Stimulated activated CD4-positive, alpha-beta T cell treated with anti-CD3 and anti-CD28 coated beads, Interleukin-1b, Interleukin-23, amount 100 ng/mL, for 1 hour (primary cell): ENCODE measurements around the gene APRT.
A peak's percentile ranks its signal among the peaks of the same experiment; 100 is the strongest.

ENCODE experiments used
- DNase-seq, 2 donors: peaks; one replicate each; pipeline ENCODE4 v3.0.0-alpha.2; 2020; ENCODE audit warnings: low read depth in 2 of 2

The APRT gene

DNA sequence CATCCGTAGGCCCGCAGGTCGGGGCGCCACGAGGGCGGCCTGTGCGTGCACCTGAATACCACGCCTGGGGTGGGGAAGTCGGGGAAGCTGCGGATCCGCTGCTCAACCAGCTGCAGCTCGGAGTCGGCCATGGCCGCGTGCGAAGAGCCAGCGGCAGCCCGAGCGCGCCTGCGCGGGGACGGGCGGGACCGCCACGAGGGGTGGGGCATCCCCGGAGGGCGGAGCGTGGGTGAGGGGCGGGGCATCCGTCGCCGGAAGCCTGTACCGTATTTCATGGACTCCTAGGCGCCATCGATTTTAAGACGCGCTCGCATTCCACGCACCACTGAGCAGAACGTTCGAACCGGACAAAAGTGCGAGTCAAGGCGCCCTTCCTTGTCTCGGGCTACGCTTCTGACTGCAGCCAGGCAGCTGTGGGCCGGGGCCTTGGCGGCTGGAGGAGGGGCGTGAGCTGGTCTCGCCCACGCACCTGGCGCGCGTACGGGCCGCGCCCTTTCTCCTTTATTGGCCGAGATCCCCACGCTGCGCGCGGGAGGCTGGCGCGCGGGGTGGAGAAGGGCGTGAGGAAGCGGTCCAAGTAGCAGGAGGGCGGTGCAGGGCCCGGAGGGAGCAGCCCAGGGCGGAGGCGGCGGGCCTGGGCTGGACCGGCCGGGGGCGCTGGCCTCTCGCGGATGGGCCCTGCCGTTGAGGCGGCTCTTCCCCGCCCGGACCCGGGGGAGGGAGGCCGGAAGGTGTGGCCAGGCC, at the start of gene APRT:
APRT (minus strand) TSS at position 160 of the 744 bp plus-strand sequence; CDS start at position 131, 29 bp downstream.
- peak; percentile 96 to 99 for DNase-seq

DNA sequence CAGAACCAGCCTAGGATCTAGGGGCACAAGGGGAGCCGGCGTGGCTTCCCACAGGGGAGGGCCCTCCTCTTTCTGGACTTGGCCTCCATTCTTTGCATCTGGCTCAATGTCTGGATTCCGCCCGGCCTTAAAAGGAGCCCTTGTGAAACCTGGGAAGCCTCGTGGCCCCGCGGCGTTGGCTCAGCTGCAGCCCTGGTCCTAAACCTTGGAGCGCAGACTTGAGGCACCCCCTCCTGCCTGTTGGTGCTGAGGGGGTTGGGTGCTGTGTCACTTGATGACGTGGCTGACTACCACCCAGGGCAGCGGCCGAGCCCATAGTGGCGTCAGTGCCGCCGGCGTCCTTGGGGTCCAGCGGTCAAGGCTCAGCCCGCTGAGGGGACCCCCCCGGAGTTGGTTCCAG, 49.6 kb upstream of the APRT start:
- no peak for DNase-seq

DNA sequence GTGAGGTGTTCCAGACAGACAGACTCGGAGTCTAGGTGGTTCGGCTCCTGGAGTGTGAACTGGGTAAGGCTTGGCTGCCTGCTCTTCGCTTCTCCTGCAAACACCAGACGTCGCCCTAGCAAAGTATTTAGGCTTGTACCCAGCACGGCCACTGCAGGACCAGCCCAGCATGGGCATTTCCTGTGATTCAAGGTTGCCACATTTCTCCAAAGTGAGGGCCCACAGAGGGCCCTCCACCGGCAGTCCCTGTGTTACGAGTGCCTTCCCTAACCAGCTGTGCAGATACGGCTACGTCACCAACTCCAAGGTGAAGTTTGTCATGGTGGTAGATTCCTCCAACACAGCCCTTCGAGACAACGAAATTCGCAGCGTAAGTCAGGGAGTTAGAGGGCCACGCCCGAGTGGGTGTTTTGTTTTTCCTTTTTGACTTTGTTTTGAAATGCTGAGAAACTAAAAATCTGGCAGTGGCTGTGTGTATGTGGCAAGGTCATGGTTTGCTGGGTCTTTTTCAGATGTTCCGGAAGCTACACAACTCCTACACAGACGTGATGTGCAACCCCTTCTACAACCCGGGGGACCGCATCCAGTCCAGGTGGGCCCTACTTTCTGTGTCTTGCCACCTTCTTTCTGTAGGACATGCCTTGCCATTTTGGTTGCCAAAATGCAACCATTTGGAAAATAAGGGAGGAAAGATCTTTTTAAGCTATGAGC, 47.8 kb upstream of the APRT start:
- DNase-seq = no peak

DNA sequence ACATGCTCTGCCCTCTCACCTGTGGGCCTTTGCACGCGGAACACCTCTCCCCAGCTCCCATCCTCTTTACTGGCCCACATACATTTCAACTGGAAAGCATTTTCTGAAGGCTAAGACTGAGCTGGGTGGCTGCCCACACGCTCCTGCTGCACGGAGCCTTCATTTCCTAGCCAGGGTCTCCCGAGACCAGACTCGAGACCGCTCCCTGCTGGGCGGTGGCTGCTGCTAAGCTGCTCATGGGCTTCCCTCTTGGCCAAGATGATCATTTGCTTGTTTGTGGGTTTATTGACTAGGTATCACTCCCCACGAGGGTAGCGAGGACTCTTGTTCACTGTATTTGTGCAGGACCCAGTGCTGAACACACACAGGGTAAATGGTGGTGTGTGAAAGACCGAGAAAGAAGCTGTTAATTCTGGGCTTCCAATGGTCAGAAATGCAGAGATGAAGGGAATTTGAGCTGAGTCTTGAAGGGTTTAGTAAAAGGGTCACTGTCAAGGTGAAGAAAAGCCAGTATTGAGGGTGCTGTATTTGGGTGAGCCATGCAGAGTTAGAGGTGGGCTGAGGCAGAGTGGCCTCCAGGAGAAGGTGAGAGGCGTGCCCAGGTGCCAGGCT, 46.1 kb upstream of the APRT start:
- DNase-seq = peak; percentile 26 to 56

- peak; percentile 98 to 99 for DNase-seq
These were observed 45.4 kb upstream of the APRT start, which contains the start of the genes GALNS and TRAPPC2L for GRCh38 chr16:88856828-88857727. Gene GALNS, minus strand, starts transcription at chr16:88856947. Its CDS starts 70 bp downstream, at chr16:88856877. Gene TRAPPC2L, plus strand, starts transcription at chr16:88857127. Its CDS starts 24 bp downstream, at chr16:88857151.

GRCh38 chr16:88856122-88856827, 44.5 kb upstream of the APRT start:
- DNase-seq = no peak

DNA sequence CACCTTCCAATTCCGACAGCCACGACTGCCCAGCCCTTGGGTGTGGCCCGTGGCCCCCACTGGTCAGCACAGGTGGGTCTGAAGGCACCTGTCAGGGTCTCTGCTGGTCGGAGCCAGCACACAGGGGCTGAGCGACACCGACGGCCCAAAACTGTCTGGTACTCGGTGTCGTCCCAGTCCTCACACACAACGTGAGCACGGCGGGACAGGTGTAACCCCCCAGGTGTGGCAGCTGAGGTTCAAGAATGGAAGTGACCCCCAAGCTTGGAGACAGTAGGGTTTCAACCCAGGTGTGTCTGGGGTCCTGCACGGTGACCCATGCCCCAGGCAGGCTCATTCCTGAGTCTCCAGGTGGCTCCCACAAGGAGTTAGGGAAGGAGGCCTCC, 44.0 kb upstream of the APRT start:
- DNase-seq = no peak

DNA sequence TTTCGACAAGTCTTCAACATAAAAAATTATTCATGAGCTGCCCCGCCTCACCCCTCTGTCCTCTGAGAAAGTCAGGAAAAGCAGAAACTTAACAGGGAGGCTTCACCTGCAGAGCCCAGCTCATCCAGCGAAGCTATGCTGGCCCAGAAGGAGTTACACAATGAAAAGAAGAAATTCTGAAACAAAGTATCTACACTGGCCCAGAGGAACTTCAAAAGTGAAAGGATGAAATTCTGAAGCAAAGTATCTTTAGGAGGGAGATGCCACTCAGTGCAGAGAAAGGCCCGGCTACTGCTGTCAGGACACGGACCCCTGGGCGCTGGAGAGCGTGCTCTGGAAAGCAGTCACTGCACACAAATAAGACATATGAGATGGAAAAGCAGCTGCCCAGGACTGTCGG, 43.4 kb upstream of the APRT start:
- no peak for DNase-seq

DNA sequence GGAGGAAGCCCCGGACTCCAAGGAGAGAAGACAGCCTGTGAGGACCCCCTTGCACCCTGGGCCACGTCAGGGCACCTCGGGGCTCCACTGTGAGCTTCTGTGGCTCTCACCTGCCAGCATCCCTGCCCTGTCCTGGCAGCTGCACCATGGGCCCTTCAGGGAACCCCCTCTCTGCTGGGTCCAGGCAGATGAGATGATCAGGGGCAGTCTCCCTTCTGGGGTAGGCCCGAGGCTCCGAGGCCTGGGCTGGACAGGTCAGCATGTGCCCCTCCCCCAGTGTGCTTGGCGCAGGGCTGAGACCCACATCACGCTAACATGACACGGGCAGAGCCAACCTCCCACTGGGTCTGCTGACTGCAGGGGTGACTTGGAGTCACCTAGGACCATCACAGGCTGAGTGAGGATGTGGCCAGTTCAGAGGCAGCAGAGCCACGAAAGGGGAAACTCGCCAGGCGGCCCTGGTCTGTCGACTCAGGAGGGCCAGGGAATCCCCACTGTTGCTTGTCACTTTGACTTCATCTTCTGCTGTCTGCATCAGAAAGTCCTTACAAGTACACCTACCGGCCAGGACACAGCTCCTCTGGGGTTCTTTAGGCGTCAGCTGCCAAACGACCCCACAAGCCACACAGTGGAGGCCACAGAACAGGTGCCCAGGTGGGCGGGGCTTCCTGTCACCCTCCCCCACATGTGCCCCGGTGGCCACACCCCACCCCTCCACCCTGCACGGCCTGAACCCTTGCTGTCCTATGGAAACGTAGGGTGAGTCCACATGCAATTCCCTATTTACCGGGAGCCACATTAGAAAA, 42.8 kb upstream of the APRT start:
- no peak for DNase-seq

DNA sequence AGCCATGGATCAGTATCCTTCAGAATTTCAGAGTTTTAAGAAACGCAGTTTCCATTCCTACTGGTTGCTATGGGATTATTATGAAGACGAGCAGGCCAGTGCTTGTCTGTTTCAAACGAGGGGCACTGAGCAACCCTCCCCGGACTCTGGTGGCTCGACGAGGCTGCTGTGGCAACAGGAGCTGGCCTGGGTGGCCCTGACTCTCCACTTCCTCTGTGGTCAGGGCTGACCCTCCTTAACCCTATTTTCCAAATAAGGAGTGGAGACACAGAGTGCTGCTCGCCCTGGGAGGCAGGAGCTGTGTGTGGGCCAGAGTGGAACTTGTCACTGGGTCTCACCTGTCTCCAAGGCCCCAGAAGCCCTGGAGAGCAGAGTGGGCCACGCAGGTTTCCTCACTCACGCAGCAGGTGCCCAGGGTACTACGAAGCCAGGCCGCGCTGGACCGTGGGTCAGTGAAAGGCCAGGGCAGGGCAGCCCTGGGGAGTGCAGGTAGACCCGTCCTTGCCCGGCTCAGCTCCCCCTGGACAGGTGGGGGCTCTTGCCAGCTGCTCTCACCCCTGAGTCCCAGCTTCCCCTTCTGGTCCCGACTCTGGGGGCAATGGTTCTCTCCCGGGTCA, 41.7 kb upstream of the APRT start:
- no peak for DNase-seq

GRCh38 chr16:88851616-88852015, 39.9 kb upstream of the APRT start:
- no peak for DNase-seq

- no peak for DNase-seq
These were observed 38.9 kb upstream of the APRT start for GRCh38 chr16:88850531-88851199.

DNA sequence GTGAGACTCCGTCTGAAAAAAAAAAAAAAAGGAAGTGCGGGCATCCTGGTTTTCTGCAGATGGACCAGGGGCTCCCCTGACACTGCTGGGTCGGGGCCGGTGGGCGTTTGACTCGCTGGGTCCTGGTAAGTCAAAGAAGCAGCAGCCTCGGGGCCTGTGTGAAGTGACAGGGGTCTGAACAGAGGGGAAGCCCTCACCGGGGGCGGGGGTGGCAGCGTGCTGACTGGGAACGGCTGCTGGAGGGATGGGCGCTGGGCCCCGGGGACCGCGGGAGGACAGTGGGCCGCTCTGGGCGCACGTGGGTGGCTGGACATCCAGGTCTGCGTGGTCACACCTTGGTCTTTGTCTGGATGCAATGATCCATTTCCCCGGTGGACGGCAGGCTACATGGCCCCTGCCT, 36.8 kb upstream of the APRT start:
- DNase-seq = no peak

DNA sequence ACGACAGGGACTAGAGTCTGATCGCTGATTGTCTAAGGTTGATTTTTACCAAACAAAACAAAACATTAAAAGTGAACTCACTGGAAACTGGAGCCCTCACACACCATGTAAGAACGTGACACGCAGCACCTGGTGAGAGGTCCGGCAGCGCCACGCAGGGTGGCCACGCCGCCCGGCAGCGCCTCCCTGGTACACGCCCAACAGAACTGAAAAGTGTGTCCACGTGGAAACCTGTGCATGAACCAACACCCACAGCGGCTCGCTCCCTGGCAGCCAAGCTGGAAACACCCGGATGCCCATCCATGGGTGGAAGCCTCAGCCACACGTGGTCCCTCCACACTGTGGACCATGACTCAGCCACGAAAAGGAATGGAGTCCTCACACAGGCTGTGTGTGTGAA, 35.9 kb upstream of the APRT start:
- no peak for DNase-seq

- DNase-seq = no peak
These were observed 34.4 kb upstream of the APRT start for GRCh38 chr16:88846088-88846487.

GRCh38 chr16:88844419-88845036, 32.8 kb upstream of the APRT start:
- DNase-seq = no peak

DNA sequence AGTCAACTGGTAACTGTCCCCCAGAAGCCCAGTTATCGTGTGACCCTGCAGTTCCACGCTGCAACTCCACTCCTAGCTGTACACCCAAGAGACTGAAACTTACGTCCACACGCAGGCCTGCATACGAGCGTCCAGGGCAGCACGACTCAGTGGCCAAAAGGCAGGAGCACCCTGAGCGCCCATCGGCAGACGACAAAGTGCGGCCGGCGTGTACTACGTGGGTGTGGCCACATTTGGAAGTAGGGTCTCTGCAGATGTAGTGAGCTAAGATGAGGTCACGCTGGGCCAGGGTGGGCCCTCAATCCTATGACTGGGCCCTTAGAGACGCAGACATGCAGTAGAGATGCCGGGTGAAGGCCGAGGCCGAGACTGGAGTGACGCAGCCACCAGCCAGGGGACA, 31.5 kb upstream of the APRT start:
- no peak for DNase-seq

DNA sequence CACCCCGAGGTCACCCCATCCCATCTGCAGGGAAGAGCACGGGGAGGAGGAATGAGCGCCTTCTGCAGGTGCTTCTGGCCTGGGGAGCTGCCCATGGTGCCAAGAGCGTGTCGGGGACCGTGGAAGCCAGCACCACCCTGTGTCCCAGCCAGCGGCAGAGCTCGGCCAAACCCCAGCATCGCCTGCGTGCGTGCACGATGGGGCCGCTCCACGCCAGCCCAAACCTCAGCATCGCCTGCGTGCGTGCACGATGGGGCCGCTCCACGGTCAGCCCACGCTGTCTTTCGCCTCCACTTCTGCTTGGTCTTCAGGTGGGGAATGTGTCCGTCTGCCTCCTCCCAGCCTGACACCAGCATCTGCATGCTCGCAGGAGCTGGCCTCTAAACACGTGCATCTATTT, 31.1 kb upstream of the APRT start:
- no peak for DNase-seq

DNA sequence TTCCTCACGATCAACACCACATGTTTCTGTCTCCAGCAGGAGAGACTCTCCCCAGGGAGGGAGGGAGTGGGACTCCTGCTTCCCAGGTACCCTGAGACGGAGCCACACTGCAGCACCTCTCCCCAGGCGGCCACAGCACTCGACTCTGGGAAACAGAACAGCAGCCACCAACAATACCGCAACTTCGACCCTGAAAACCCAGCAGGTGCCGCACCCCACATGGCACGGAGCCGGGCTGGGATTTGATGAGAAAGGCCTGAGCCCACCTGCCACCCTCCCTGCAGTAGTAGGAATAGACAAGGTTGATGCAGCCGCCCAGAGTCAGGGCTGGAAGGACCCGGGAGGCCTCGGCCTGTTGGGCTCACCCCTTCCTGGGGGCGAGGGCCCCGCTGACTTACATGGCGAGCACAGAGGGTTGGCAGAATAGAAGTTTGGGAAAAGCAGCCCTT, 30.6 kb upstream of the APRT start:
- DNase-seq = no peak
